ENCODE results near the gene MIA. TPM values are rescaled to one million over a fixed set of nuclear protein-coding genes. Genes with fewer than 3 reads are reported as not detected.

Gene MIA
- total RNA-seq, 1 donor, result not detected

- peak; percentile 98 for DNase-seq (ENCODE audit: low read depth)
- peak within 1 kb of the TSS; percentile 82 for H3K4me3 ChIP-seq (ENCODE audit: low read depth, low read length)
- no peak for TF ChIP-seq CTCF (IDR thresholded peaks at IDR 0.05; ENCODE audit: insufficient read depth, low read length)
Observed at GRCh38 chr19:40750874-40751537, 24.3 kb upstream of the MIA start, which contains the start of gene SNRPA. Gene SNRPA (plus strand): TSS chr19:40751203. CDS start chr19:40751409, 206 bp downstream.

- TF ChIP-seq CTCF (IDR thresholded peaks at IDR 0.05; ENCODE audit: insufficient read depth, low read length), result no peak
- DNase-seq (ENCODE audit: low read depth), result no peak
- peak overlapping the region; percentile 81 for H3K4me3 ChIP-seq (ENCODE audit: low read depth, low read length)
Observed at GRCh38 chr19:40752257-40752781, 23.0 kb upstream of the MIA start.

GRCh38 chr19:40754611-40755247, 20.6 kb upstream of the MIA start:
- peak overlapping the region; percentile 6 for H3K4me3 ChIP-seq (ENCODE audit: low read depth, low read length)
- DNase-seq (ENCODE audit: low read depth), result no peak
- no peak for TF ChIP-seq CTCF (IDR thresholded peaks at IDR 0.05; ENCODE audit: insufficient read depth, low read length)

- no peak for DNase-seq (ENCODE audit: low read depth)
- no peak overlapping the region for H3K4me3 ChIP-seq (ENCODE audit: low read depth, low read length)
- TF ChIP-seq CTCF (IDR thresholded peaks at IDR 0.05; ENCODE audit: insufficient read depth, low read length), result no peak
Observed at GRCh38 chr19:40755248-40755624, 20.1 kb upstream of the MIA start.

GRCh38 chr19:40755791-40756190, 19.5 kb upstream of the MIA start:
- no peak for TF ChIP-seq CTCF (IDR thresholded peaks at IDR 0.05; ENCODE audit: insufficient read depth, low read length)
- no peak overlapping the region for H3K4me3 ChIP-seq (ENCODE audit: low read depth, low read length)
- no peak for DNase-seq (ENCODE audit: low read depth)

- no peak for DNase-seq (ENCODE audit: low read depth)
- H3K4me3 ChIP-seq (ENCODE audit: low read depth, low read length), result no peak overlapping the region
- no peak for TF ChIP-seq CTCF (IDR thresholded peaks at IDR 0.05; ENCODE audit: insufficient read depth, low read length)
Observed at GRCh38 chr19:40756502-40757110, 18.7 kb upstream of the MIA start.

All from fibroblast of the aortic adventitia (primary cell).